ENCODE measurements around the gene LRAT. TPM values are rescaled to one million over a fixed set of nuclear protein-coding genes. Genes with fewer than 3 reads are reported as not detected.

The LRAT gene
- total and polyA plus RNA-seq, 2 of the 8 experiments (the other 6 are each of a cell fraction or from before 2014, with no cell fraction given), result 4.3 to 10.3 TPM

- H2BK5ac ChIP-seq (ENCODE audit: low read depth, low read length), result no peak overlapping the region; the same call in 1 of the 2 replicates
- ChIA-PET POLR2A (ENCODE audit: partially characterized antibody) (interaction anchor here (0.8 to 8.3 kb wide), 10 partner anchors 14 to 953 kb away, joined by 3 to 80 read pairs (median 4); partner anchors contain the start of gene SFRP2), CTCF (ENCODE audit: partially characterized antibody) (interaction anchor here (1.0 to 2.5 kb wide), 8 partner anchors 9 to 183 kb away, joined by 3 to 12 read pairs (median 5); no protein-coding TSS in a partner anchor)
- 2% methylated on average over 49 of the region's 49 CpGs; no CpG with 5 or more reads in 1 of the 2 experiments for WGBS, 2 experiments (ENCODE audit: extremely low coverage in 1 of 2, insufficient coverage in 1 of 2, insufficient read length in 1 of 2, insufficient replicate concordance in 2 of 2, low coverage in 1 of 2, low lambda C conversion rate in 2 of 2, missing lambda C conversion rate in 1 of 2)
- no peak overlapping the region for H3K23ac ChIP-seq (ENCODE audit: insufficient read length)
- H3K4me2 ChIP-seq (ENCODE audit: insufficient read depth in 1 of 2, low read depth in 2 of 2, low read length in 2 of 2), result peak overlapping the region; percentile 83 to 99
- DNase-seq (ENCODE audit: low read depth in 1 of 2, low spot score in 2 of 2) (peak; percentile 64 to 90), FAIRE-seq (no peak)
- peak overlapping the region; percentile 26 to 77 (median 46); a peak in 7 of 8 replicates for H3K4me3 ChIP-seq (ENCODE audit: extremely low read depth in 1 of 4, insufficient read depth in 2 of 4, low read depth in 3 of 4, low read length in 4 of 4)
- no peaks in the 10 kb centered on the region for H3K9me3 ChIP-seq (ENCODE audit: insufficient read depth in 2 of 2, low read depth in 1 of 2, low read length in 1 of 2)
- H2BK15ac ChIP-seq (ENCODE audit: low read length), result no peak overlapping the region
- peak overlapping the region; percentile 72; the same call in 1 of the 2 replicates for H2BK20ac ChIP-seq (ENCODE audit: low read length)
- H3K18ac ChIP-seq (ENCODE audit: extremely low read depth, low read length), result peak overlapping the region; percentile 56
- H3K4ac ChIP-seq (replicated peaks; ENCODE audit: insufficient read length, low read depth, low read length), result no peak overlapping the region
- H3K79me2 ChIP-seq (ENCODE audit: control insufficient read depth in 1 of 2, insufficient read depth in 2 of 2, low read length in 2 of 2), result peaks cover 0 to 26% of the 10 kb centered on the region in 2 experiments; a peak in 2 of 4 replicates
- peaks cover 0 to 1% of the 10 kb centered on the region in 2 experiments for H4K20me1 ChIP-seq (replicated peaks in 1 of 2; ENCODE audit: control insufficient read depth in 1 of 2, insufficient read depth in 2 of 2, low read length in 2 of 2)
- H3K14ac ChIP-seq (ENCODE audit: insufficient read length), result no peak overlapping the region
- H3K4me1 ChIP-seq (replicated peaks in 1 of 4; ENCODE audit: control insufficient read depth in 3 of 4, insufficient read depth in 4 of 4, low read length in 3 of 4), result peaks cover 9 to 30% (median 22%) of the 10 kb centered on the region in 4 experiments
- no peak overlapping the region for H3K27ac ChIP-seq (ENCODE audit: low read depth, low read length)
- H3K79me1 ChIP-seq (ENCODE audit: low read depth, low read length), result peaks cover 2% of the 10 kb centered on the region; the same call in 1 of the 2 replicates
- 0 out of 2 replicates have a peak overlapping the region, but pooled peaks have one; percentile 68 for H2BK12ac ChIP-seq (ENCODE audit: low read depth, low read length)
- peak overlapping the region; percentile 11 for H4K91ac ChIP-seq (replicated peaks; ENCODE audit: insufficient read length, low read length)
- H2AK5ac ChIP-seq (ENCODE audit: low read depth, low read length), result 0 out of 2 replicates have a peak overlapping the region, but pooled peaks have one; percentile 24
- no peaks in the 10 kb centered on the region for H3K36me3 ChIP-seq (ENCODE audit: control insufficient read depth in 2 of 4, insufficient read depth in 4 of 4, low read length in 3 of 4)
- no peak overlapping the region for H3K56ac ChIP-seq (replicated peaks; ENCODE audit: insufficient read length, low read depth, low read length)
- H4K5ac ChIP-seq (ENCODE audit: insufficient read length, low read depth, low read length), result no peak overlapping the region
- H2AFZ ChIP-seq (ENCODE audit: low read length), result no peak overlapping the region; the same call in 1 of the 2 replicates
- peaks cover 25% of the 10 kb centered on the region for H3K23me2 ChIP-seq (ENCODE audit: low read depth, low read length)
- H4K8ac ChIP-seq (ENCODE audit: extremely low read depth, insufficient read depth, low read length), result no peak overlapping the region
- peaks cover 0 to 33% (median 26%) of the 10 kb centered on the region in 4 experiments; a peak in 6 of 7 replicates for H3K27me3 ChIP-seq (replicated peaks in 1 of 4; ENCODE audit: control insufficient read depth in 3 of 4, extremely low read depth in 1 of 4, insufficient read depth in 3 of 4, low read length in 3 of 4)
- peak overlapping the region in 1 of 4 experiments; percentile 8; a peak in 2 of 7 replicates for H3K9ac ChIP-seq (replicated peaks in 1 of 4; ENCODE audit: extremely low read depth in 1 of 4, low read depth in 3 of 4, low read length in 3 of 4)
- H2BK120ac ChIP-seq (replicated peaks; ENCODE audit: low read depth, low read length), result no peak overlapping the region
- TF ChIP-seq EZH2 (IDR thresholded peaks at IDR 0.05; ENCODE audit: low read depth, low read length, severe bottlenecking) (peak; percentile 49), TAF1 (IDR thresholded peaks at IDR 0.05; ENCODE audit: low read depth, low read length) (peak; percentile 11; the same call in 1 of the 2 replicates), SIRT6 (IDR thresholded peaks at IDR 0.05; ENCODE audit: low read length) (no peak), TEAD4 (IDR thresholded peaks at IDR 0.05; ENCODE audit: low read depth, low read length) (0 out of 2 replicates have a peak, but pooled peaks have one; percentile 39), NANOG (IDR thresholded peaks at IDR 0.05; ENCODE audit: insufficient read depth, low read depth, low read length, poor library complexity, severe bottlenecking) (peak; percentile 62), MAX (IDR thresholded peaks at IDR 0.05) (peak; percentile 75), TCF12 (IDR thresholded peaks at IDR 0.05; ENCODE audit: low read depth, low read length) (0 out of 2 replicates have a peak, but pooled peaks have one; percentile 47), SIN3A (conservative IDR thresholded peaks at IDR 0.05 in 1 of 2, IDR thresholded peaks at IDR 0.05 in 1 of 2; ENCODE audit: low read depth in 1 of 2, low read length in 2 of 2) (0 out of 4 replicates have a peak, but pooled peaks of 1 of the 2 experiments have one; percentile 19), SUZ12 (IDR thresholded peaks at IDR 0.05; ENCODE audit: low read length) (peak; percentile 49; the same call in 1 of the 2 replicates)
These were observed 1.6 kb upstream of the LRAT start for GRCh38 chr4:154741922-154742850.
